ENCODE data around the gene CAMK2B.

DNA sequence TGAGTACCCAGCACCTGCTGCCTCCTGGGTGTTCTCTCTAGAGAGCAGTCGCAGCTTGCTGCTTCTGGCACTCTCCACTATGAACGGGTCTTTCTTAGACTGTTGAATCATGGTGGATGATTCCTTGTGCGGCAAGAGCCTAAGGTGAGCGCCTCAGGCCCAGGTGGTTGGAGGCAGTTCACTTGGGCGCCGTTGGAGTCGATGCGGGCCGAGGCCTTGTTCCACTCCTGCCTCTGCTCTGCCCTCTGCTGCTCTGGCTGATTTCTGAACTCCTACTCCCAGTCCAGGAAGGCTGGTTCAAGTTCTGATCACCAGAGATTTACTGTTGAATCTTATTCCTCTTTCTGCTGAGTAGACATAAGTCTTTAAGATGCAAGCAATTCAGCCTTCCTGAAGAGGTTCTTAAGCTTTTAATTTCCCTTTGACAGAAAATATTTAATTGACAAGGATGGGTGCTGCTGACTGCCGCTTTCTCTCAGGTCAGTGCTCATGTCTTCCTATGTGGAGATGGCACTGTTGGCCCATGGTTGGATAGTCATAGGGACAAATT, 114.2 kb downstream of the CAMK2B start:
- TF ChIP-seq, protein P1, sequence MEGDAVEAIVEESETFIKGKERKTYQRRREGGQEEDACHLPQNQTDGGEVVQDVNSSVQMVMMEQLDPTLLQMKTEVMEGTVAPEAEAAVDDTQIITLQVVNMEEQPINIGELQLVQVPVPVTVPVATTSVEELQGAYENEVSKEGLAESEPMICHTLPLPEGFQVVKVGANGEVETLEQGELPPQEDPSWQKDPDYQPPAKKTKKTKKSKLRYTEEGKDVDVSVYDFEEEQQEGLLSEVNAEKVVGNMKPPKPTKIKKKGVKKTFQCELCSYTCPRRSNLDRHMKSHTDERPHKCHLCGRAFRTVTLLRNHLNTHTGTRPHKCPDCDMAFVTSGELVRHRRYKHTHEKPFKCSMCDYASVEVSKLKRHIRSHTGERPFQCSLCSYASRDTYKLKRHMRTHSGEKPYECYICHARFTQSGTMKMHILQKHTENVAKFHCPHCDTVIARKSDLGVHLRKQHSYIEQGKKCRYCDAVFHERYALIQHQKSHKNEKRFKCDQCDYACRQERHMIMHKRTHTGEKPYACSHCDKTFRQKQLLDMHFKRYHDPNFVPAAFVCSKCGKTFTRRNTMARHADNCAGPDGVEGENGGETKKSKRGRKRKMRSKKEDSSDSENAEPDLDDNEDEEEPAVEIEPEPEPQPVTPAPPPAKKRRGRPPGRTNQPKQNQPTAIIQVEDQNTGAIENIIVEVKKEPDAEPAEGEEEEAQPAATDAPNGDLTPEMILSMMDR (IDR thresholded peaks at IDR 0.05) = no peak
- TF ChIP-seq POLR2A (IDR thresholded peaks at IDR 0.05) (no peak), EP300 (IDR thresholded peaks at IDR 0.05) (no peak)
